Adrenal gland (tissue), 12 donors: Measurements from ENCODE around the gene RBM19. TPM values are rescaled to one million over a fixed set of nuclear protein-coding genes. Genes with fewer than 3 reads are reported as not detected.

Source experiments
- DNase-seq, 7 donors: peaks; one replicate each; pipeline ENCODE4 v3.0.0-alpha.2; 2019 to 2020
- H3K27ac ChIP-seq, 5 donors: fragments of 200-600 bp; sonication (generic) in 4 of 5; 1 replicate in 3 of 5; 2 replicates in 2 of 5; pipeline versions ENCODE4 v1.5.1 to v1.8.0; 2016 to 2020; ENCODE audit warnings: mild to moderate bottlenecking in 1 of 5
- H3K27me3 ChIP-seq: fragments of 200-600 bp; 2 replicates; pipeline ENCODE4 v1.8.0; 2021
- H3K36me3 ChIP-seq, 2 donors: fragments of 200-600 bp; replicated peaks in 1 of 2; 1 replicate in 1 of 2; 2 replicates in 1 of 2; pipeline versions ENCODE4 v1.5.1 to v1.8.0; 2018 to 2022
- H3K4me1 ChIP-seq, 2 donors: fragments of 200-600 bp; replicated peaks in 1 of 2; 1 replicate in 1 of 2; 2 replicates in 1 of 2; pipeline versions ENCODE4 v1.5.1 to v1.8.0; 2018 to 2021
- H3K4me3 ChIP-seq, 4 donors: fragments of 200-600 bp; sonication (generic) in 3 of 4; one replicate each; pipeline ENCODE4 v1.5.1; 2016 to 2018
- H3K9me3 ChIP-seq, 3 donors: fragments of 200-600 bp; sonication (generic) in 1 of 3; replicated peaks in 1 of 3; 1 replicate in 2 of 3; 2 replicates in 1 of 3; pipeline versions ENCODE4 v1.5.1 to v1.8.0; 2016 to 2021
- POLR2A ChIP-seq, 2 donors: fragments of 450-650 bp; IDR thresholded peaks; one replicate each; pipeline ENCODE4 v1.6.1; 2017; ENCODE audit warnings: antibody characterized with exemption in 2 of 2, mild to moderate bottlenecking in 2 of 2, moderate library complexity in 1 of 2
- WGBS, 4 donors: extraction: QIAGEN DNeasy Blood & Tissue Kit in 2 of 4; methylation state at CpG; one replicate each; pipeline versions ENCODE4 v1.1.5 to v1.1.7; 2013 to 2017; 5-methylcytosine and 5-hydroxymethylcytosine counted together
- intact Hi-C, 2 donors: fragments of 100-400 bp; cut with DNase I; formaldehyde crosslinking; loops; one replicate each; pipeline versions ENCODE4 v1.14.1 to v1.15.0; 2022 to 2023
- polyA plus RNA-seq, 3 donors: library from polyadenylated mRNA; stranded (reverse); fragments of 200-250 nt in 2 of 3; fragments of 350-450 nt in 1 of 3; fragmentation: Illumina TruSeq in 1 of 3; extraction: RNeasy Lipid Tissue Mini Kit (QIAGEN cat#74804) in 1 of 3; gene quantifications; one replicate each; pipeline ENCODE4 v1.2.3, GENCODE V29; 2013 to 2014
- total RNA-seq, 9 donors: library from RNA; depleted of rRNA in 4 of 9; stranded (reverse); fragments of >200 nt in 4 of 9; fragments of 120-200 nt in 1 of 9; fragmentation: NEBNext Ultra II Directional in 1 of 9; extraction: Animal tissue kit (Norgen Biotek cat#: 25700) in 1 of 9; gene quantifications; one replicate each; pipeline versions ENCODE4 v1.1.0 to v1.2.4, GENCODE V29; 2013 to 2023
- TF ChIP-seq, protein P1 (sequence below), 6 experiments: fragments of 450-650 bp in 4 of 6; fragments of 200-600 bp in 2 of 6; sonication (generic) in 1 of 6; IDR thresholded peaks; 1 replicate in 5 of 6; 2 replicates in 1 of 6; pipeline versions ENCODE4 v1.5.1 to v1.8.0; 2016 to 2021; ENCODE audit warnings: antibody characterized with exemption in 6 of 6, mild to moderate bottlenecking in 2 of 6, moderate library complexity in 1 of 6
- donor health status: healthy with polysubstance abuse.
- donor health status: Bipolar disorder and iron deficiency.
- donor health status: DM: yes; HTN: yes; CAD: no.
- donor health status: DM: no; HTN: no; CAD: no.
- donor health status: DM: no; HTN: no; CAD: no.
- donor health status: DM: yes; HTN: yes; CAD: no.

Gene RBM19
- total and polyA plus RNA-seq, 12 donors, result 19.6 to 71.4 (median 33.1) TPM

DNA sequence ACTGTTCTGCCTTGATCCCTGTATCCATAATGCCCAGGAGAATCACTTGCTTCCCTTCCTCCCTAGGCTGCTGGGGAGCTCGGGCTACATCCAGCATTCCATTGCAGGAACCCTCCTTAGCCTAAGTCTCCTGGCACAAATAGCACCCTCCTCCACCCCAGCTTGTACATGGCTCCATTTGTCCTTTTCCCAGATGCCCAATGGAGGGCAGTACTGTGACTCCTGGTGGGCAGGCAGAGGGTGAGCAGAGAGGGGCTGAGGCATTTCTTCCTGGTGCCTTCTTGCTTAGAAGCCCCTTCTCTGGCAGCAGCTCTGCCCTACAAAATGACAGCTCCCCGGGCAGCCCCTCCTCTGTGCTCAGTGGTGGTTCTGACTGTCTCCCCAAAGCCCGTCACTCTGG is 86.5 kb downstream of the RBM19 start:
- Histone ChIP-seq H3K27me3 (no peaks in the 10 kb centered on the region), H3K27ac (no peak overlapping the region), H3K4me1 (no peaks in the 10 kb centered on the region), H3K36me3 (no peaks in the 10 kb centered on the region), H3K9me3 (no peaks in the 10 kb centered on the region), H3K4me3 (no peak overlapping the region)
- TF ChIP-seq POLR2A (IDR thresholded peaks at IDR 0.05), result no peak
- TF ChIP-seq, protein P1, sequence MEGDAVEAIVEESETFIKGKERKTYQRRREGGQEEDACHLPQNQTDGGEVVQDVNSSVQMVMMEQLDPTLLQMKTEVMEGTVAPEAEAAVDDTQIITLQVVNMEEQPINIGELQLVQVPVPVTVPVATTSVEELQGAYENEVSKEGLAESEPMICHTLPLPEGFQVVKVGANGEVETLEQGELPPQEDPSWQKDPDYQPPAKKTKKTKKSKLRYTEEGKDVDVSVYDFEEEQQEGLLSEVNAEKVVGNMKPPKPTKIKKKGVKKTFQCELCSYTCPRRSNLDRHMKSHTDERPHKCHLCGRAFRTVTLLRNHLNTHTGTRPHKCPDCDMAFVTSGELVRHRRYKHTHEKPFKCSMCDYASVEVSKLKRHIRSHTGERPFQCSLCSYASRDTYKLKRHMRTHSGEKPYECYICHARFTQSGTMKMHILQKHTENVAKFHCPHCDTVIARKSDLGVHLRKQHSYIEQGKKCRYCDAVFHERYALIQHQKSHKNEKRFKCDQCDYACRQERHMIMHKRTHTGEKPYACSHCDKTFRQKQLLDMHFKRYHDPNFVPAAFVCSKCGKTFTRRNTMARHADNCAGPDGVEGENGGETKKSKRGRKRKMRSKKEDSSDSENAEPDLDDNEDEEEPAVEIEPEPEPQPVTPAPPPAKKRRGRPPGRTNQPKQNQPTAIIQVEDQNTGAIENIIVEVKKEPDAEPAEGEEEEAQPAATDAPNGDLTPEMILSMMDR (IDR thresholded peaks at IDR 0.05), result no peak
- WGBS, 4 donors, result 97 to 100% (median 98%) methylated on average over 3 of the region's 3 CpGs
- DNase-seq, result no peak
- intact Hi-C loops, result no loop called here

DNA sequence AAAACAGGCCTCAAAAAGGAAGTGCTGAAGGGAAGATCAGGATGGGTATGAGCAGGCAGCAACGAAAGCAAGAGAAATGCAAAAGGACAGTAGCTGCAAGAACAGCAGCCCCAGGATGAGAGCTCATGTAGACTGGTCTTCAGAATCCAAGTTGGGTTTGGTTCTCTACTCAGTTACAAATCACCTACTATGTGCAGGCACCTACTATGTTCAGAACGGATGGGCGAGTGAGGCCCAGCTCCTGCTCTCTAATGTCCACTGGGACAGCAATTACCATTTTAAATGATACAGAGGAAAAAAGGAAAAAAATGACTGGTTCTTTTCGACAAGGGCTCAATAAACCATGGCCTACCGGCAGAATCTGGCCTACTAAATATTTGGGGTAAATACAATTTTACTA is 88.5 kb downstream of the RBM19 start:
- H3K4me1 ChIP-seq, result no peaks in the 10 kb centered on the region
- WGBS, 4 donors, result 93 to 96% (median 95%) methylated on average over 5 of the region's 5 CpGs
- DNase-seq, result no peak
- no peaks in the 10 kb centered on the region for H3K9me3 ChIP-seq
- intact Hi-C loops, result no loop called here
- TF ChIP-seq, protein P1 (IDR thresholded peaks at IDR 0.05), result no peak
- TF ChIP-seq POLR2A (IDR thresholded peaks at IDR 0.05), result no peak
- H3K36me3 ChIP-seq, result no peaks in the 10 kb centered on the region
- no peaks in the 10 kb centered on the region for H3K27me3 ChIP-seq
- no peak overlapping the region for H3K4me3 ChIP-seq
- H3K27ac ChIP-seq, result no peak overlapping the region

DNA sequence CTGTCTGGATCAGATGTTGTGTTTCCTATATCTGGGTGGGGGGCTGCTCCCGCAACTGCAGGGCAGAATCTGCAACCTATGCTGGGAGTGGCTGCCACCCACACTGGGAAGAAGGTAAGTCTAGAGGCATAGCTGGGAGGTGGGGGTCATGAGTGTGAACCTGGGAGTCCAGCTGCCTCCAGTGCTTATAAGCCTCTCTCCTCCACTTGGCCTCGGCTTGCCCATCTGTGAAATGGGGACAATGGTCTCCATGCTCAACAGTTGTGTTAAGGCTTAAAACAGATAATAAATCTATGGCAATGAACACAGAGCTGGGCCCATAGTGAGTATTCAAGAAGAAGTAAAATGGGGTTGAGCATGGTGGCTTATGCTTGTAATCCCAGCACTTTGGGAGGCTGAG is 90.0 kb downstream of the RBM19 start:
- H3K27ac ChIP-seq, result no peak overlapping the region
- no peak for DNase-seq
- H3K4me1 ChIP-seq, result no peaks in the 10 kb centered on the region
- no peaks in the 10 kb centered on the region for H3K27me3 ChIP-seq
- H3K4me3 ChIP-seq, result no peak overlapping the region
- no peaks in the 10 kb centered on the region for H3K36me3 ChIP-seq
- TF ChIP-seq POLR2A (IDR thresholded peaks at IDR 0.05), result no peak
- TF ChIP-seq, protein P1 (IDR thresholded peaks at IDR 0.05), result no peak
- intact Hi-C loops, result no loop called here
- WGBS, 4 donors, result 97 to 100% (median 99%) methylated on average over 2 of the region's 2 CpGs
- no peaks in the 10 kb centered on the region for H3K9me3 ChIP-seq

DNA sequence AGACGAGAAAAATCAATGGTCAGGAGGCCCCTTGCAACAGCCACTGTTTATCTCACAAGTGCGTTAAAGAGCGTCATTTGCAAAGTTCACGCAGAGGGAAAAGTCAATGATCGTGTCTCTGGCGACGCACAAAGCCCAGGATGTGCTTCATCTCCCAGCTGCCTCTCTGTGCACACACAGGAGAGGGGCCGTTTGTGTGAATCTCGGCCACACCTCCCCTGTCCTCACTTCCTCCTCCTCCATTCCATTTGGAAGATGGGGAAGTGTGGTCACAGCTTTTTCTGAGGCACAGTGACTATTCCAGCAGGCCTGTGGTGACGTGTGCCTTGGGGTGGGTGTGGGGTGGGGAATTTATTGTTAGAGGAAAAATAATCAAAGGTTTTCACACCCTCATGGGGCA is 90.4 kb downstream of the RBM19 start:
- Histone ChIP-seq H3K9me3 (no peaks in the 10 kb centered on the region), H3K4me1 (no peaks in the 10 kb centered on the region), H3K4me3 (no peak overlapping the region), H3K27me3 (no peaks in the 10 kb centered on the region), H3K27ac (no peak overlapping the region), H3K36me3 (no peaks in the 10 kb centered on the region)
- DNase-seq, result no peak
- intact Hi-C loops, result no loop called here
- TF ChIP-seq, protein P1 (IDR thresholded peaks at IDR 0.05), result no peak
- no peak for TF ChIP-seq POLR2A (IDR thresholded peaks at IDR 0.05)
- WGBS, 4 donors, result 84 to 88% (median 85%) methylated on average over 10 of the region's 10 CpGs
